ENCODE measurements around the gene RNF144A.
"Not testable (repeated sequence)": the region's sequence is repeated elsewhere in the genome, so short reads cannot be mapped to it uniquely, and the experiment has no call there.

The RNF144A gene

DNA sequence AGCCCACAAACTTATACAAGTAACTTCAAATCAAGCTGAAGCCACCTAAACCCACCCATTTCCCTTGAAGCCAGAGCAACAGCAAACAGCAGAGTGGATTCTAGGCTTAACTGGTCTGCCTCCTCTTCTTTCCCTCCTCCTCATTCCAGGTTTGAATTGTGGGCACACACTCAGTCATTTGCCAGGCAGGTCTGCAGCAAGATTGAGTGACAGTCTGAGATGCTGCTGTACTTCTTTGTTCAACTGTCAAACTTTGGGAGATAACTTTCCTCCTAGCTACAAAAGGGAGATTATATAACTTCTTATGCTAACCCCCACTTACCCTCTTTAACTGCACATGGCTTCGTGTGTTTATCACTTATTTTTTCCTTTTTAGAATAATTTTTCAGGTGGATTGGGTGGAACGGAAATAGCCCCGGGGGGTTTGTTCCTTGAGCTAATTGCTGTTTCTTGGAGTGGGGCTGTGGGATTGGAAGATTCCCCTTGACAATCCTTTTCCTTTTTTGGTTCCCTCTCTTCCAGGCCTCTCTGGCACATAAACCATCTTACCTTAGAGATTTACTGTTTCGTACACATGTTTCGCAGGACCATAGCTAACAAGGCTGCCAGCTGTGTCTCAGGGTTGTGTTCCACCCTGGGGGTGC, 55.0 kb downstream of the RNF144A start:
- no peak for DNase-seq (ENCODE audit: low read depth)

DNA sequence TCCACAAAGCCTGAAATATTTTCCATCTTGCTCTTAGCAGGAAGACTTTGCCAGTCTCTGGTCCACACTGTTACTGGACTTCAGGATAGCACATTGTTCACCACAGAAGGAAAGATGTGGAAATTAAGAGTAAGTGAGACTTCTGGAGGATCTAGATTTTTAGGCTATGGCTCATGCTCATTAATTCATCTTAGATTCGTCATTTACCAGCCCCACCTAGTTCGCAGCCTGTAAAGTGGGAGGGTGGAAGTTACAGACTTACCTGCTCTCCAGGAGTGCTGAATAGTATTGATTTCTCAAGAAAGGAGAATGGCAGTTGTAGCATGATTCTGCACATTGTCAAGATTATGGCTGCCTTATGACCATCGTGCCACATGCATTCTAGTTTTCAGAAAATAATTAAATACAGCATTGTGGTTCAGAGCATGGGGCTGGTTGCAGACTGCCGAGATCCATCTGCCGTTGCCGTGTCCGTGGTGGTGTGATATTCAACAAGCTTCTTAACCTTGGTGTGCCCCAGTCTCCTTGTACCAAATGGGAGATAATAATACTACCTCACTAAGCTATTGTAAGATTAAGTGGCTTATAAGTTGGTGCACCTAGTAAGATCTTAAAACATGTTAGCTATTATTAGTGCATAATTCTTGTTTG, 56.8 kb downstream of the RNF144A start:
- no peak for DNase-seq (ENCODE audit: low read depth)

DNA sequence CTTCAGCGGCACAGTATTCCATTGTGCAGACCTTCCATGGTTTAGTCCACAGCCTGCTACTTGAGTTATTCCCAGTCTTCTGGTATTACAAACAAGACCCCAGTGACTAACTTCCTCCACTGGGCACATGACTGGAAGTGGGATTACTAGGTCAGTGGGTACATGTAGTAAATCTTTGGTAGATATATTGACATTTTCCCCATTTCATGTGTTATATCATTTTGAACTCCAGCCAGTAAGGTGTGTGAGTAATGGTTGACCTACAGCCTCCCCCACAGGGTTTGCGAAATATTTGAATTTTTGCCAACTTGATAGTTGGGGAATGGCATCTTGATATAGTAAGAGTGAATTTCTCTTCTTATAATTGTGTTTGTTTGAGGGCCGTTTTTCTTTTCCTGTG, 58.8 kb downstream of the RNF144A start:
- no peak for DNase-seq (ENCODE audit: low read depth)

DNA sequence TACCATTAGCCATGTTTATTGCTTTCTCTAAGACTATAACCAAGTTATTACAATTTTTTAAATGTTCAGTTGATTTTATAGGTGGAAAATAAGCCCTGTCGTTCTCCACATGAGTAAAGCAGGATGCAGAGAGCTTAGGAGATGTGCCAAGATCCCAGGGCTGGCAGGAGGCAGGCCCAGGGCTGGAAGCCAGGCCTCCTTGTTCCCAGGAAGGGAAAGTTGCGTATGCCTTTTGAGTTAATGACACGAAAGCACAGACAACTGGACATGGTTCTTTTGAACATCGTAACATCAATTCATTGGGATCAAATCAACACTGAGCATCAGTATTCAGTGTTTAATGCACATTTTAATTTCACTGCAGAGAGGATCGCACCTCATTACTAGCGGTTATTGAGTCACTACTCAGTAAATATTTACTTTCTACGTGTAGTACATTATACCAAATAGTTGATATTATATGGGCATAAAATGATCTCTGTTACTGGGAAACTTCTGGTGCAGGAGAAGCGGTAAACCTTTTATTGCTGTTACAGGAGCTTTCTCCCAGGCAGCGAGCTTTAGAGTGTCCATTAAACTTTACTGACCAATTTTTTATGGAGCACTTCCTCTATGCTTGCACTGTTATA, 60.0 kb downstream of the RNF144A start:
- DNase-seq (ENCODE audit: low read depth) = no peak

DNA sequence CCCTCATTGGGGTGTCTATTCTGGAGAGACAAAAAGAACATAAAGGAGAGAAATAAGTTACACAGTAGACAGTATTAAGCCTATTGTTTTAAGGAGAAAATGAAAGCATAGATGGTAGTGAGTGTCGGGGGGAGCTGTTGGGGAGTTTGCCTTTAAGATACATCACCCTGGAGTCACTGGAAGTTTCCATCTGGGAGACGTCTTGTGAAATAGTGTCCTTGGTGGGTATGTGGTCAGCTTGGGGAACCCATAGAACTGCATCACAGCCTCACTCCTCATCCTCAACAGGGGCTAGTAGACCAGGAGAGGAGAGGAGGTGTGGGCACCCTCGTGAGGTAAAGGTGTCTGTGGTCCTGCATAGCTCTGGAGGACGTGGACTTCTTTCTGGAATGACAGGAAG, 60.6 kb downstream of the RNF144A start:
- no peak for DNase-seq (ENCODE audit: low read depth)

DNA sequence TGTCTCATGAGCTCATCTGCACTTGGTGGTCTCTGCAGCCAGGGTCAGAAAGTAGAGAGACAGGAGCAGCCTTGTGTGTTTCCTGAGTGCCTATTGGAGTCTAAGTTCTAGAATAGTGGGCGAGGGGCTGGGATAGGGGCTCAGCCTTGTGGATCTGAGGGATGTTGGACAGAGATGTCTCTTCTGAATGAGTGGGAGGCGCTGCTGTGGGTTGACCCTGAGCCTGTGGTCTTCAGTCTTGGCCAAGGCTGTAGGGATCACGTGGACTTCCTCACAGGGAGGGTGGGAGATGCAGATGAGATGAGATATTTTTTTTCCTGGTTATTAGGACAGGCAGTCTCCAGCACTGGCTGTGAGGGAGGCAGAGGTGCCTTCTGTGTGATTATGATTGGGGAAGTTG, 61.8 kb downstream of the RNF144A start:
- no peak for DNase-seq (ENCODE audit: low read depth)

DNA sequence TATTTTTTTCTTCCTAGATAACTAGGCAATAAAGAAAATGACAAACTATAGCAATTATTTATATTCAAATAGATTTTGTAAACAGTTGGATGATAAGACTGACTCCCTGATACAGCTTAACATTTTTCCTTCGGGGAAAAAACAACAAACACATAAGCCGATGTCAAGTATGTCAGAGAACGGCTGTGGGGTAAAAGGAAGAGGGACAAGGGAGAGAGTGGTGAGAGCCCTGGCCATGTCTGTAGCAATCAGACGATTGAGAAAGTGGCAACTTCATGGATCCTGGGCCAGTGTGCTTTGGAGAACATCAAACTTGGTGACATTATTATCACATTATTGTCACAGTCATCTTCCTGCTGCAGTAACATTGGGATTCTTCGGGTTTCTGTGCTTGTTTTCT, 65.2 kb downstream of the RNF144A start:
- no peak for DNase-seq (ENCODE audit: low read depth)

DNA sequence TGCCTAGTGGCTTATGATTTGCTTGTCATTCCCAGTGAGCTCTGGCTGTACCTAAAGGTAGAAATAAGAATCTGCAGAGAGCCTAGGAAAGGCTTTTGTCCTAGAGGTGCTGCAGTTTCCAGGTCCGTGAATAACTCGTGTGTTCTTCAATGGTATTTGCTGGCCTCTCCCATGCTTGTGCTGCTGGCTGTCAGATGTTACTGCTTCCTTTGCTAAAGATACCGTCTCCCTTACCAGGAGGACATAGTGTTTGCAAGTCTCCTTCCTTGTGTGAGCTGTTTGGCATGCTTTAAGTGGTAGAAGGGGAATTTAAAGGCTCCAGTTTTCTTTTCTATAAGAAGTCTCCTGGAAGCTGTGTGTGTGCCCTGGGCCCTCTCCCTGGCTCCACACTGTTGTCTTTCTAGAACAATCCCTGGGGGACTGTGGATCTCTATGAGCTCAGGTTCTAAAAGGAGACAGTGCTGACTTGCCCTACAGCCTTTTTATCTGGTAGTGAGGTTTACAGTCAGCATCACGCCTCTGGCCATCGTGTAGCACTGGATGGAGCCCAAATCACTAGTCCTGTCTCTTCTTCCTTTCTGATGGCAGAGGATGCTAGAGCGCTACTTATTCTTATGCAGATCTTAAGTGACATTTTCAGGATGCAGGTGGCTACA, 65.8 kb downstream of the RNF144A start:
- no peak for DNase-seq (ENCODE audit: low read depth)

DNA sequence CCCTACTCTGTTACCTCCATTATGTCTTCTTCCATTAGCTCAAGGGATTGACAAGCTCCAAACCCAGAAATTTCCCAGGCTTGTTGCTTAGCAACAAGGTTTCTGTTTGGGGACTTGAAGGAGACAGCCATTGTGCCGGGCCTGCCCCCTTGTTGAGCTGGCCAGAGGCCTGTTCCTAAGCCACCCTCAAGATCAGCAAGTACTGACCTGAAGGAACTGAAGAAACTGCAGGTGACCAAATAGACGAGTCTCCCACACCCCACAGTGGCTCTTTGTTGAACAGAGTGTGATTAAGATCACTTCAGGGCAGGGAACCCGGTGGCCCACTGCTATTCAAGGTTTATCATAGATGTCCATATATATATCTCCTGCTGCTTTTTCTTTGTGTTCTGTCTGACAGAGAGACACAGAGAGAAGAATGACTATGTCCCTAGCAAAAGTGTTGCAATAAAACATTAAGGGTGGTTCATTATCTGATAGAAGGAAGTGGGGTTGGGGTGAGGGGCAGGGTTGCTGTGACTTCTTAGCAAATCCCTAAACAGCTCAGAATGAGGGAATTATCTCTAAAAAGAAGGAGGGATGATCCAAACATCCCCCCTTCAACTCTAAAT, 69.2 kb downstream of the RNF144A start:
- DNase-seq (ENCODE audit: low read depth) = no peak

DNA sequence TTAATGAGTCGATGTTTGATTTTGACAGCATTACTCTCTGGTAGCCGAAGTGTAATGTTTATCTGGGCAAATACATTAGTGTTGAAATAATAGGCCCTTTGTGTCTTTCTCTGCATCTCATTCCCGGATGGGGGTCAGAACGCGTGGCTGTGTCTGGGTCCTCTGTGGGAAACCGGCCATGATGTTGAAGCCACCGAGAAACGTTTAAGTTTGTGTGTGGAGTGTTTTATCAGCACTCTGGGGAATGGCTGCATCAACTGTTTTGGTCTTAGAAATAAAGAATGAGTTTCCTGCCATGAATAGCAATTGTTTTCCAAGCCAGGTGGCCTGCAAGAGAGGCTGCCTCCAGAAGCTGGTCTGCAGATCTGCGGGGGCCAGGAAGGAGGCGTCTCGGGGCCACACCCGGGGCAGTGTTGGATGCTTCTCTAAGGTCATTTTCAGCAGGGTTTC, 69.7 kb downstream of the RNF144A start:
- no peak for DNase-seq (ENCODE audit: low read depth)

DNA sequence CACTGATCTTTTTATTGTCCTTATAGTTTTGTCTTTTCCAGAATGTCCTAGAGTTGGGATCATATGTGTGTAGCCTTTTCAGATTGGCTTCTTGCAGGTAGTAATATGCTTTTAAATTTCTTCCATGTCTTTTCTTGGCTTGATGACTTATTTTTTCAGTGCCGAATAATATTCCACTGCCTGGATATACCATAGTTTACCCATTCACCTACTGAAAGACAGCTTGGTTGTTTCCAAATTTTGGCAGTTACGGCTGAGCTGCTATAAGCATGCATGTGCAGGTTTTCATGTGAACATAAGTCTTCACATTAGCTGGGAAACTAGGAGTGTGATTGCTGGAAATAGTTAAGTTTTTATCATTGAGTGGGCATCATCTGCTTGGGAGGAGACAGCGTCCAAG, 73.7 kb downstream of the RNF144A start:
- no peak for DNase-seq (ENCODE audit: low read depth)

DNA sequence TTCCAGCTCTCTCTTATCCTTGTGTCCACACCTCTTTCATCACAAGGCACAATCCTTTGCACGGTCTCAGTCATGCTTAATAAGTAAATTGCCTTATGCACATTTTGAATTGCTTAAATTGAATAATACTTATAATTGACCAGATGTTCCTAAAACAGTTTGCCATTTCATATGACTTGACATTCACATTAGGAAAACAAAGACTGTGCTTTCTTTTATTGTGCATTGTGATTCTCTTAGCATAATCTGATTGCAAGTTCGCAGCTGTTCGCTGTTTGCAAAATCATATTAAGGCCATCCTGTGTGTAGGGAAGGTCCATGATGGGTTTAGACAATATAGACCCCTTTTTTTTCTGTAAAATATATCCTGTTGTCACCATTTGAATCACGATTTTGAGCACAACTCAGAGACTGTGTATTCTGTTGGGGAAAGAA, 75.6 kb downstream of the RNF144A start:
- no peak for DNase-seq (ENCODE audit: low read depth)

DNA sequence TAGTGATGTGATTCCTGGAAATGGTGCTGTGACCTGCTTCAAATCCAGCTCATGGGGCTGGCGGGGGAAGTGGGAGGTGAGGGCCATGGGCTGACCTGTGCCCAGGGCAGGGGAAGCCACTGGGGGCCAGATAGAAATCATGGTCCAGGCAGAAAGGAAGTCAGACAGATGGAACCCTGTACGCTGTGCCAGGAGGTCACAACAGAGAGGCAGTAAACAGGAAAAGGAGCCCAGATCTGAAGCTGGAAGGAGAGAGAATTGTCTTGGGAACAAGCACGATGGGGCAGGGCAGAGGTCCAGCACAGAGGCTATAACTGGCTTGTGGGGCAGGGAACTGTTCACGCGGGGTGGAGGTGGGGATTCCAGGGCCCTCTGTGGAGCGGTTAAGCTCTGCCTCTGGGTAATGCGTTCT, 76.0 kb downstream of the RNF144A start:
- DNase-seq (ENCODE audit: low read depth) = no peak

DNA sequence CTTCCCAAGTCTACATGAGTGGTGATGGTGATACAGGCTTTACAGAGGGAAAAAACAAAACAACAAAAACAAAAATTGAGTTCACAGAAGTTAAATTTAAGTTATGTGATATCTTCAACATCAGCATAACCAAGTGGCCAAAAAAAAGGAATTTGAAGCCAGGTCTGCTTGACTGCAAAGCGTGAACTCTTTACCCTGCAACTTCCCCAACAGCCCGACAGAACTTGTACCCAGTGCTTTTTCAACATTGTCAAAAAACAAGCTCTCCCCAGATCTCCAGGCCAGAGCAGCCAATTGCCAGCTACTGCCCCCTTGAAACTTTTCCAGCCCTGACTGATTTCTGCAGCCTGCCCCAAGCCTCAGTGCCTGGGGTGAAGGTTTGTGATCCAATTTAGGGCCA, 76.7 kb downstream of the RNF144A start:
- no peak for DNase-seq (ENCODE audit: low read depth)

DNA sequence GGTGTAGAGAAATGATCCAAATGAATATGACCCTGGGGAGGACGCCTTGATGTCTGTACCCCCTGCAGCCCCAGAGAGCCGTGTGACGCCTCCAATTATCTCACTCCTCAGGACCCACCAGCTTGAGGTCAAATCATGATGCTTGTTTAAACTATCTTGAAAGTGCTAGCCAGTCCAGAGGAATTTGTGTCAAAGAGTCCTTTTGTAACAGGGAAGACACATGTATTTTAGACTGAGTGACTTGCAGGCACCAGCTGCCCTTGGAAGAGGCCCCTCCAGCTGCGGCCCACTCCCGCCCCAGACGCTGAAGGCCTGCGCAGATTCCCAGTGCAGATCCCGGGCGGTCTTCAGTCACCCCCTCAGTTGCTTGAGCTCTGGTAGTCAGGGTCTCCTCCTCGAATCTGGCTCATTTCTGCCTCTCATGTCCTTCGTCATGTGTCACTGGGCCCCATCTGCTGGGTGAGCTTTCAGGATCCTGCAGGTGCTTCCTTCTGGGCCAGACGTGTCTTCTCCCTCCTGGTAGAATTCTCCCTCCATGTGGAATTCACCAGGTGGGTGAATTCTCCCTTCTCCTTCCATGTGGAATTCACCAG, 77.4 kb downstream of the RNF144A start:
- DNase-seq (ENCODE audit: low read depth) = no peak

DNA sequence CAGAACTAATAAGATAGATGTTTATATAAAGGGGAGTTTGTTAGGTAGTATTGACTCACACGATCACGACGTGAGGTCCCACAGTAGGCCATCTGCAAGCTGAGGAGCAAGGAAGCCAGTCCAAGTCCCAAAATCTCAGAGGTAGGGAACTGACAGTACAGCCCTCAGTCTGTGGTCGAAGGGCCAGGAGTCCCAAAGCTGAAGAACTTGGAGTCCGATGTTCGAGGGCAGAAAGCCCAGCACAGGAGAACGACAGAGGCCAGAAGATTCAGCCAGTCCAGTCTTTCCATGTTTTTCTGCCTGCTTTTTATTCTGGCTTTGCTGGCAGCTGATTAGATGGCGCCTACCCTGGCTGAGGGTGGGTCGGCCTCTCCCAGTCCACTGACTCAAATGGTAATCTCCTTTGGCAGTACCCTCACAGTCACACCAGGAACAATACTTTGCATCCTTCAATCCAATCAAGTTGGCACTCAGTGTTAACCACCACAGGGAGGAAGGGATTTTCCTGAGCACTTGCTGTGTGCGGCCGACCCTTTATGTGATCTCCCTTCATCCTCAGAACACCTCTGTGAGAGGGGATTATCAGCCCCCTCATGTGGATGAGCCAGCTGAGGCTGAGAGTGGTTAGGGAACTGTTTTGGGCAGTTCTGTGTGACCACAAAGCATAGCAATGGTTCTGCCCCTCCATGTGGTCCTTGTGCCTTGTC, 78.3 kb downstream of the RNF144A start:
- no peak for DNase-seq (ENCODE audit: low read depth)

DNA sequence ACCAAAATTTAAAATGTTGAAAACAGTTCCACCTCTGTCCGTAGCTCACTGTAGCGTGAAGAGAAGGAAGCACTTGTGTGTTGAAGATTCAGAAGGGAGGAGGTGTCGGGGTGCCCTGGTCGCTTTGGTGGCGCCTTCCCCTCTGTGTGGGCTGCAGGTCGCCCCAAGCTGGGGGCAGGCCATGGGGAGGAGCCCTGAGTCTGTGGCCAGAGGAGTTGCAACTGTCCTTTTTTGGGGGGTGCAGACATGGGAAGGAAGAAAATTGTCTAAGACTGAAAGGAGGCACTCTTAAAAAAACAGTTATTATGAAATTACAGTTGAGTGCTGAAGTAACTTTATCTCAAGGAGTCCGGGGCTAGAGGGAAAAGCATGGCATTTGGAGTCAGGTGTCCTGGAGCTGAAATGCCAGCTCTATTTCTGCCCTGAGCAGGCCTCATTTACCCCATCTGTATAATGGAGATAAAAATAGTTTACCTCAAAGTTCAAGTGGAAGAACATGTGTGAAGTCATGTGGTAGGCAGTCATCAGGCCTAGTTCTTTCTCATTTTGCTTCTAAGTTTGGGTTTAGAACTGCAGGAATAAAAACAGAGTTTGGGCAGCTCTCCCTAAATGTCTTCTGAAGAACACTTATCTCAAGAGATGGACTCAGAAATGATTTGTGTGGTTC, 82.1 kb downstream of the RNF144A start:
- DNase-seq (ENCODE audit: low read depth) = no peak

DNA sequence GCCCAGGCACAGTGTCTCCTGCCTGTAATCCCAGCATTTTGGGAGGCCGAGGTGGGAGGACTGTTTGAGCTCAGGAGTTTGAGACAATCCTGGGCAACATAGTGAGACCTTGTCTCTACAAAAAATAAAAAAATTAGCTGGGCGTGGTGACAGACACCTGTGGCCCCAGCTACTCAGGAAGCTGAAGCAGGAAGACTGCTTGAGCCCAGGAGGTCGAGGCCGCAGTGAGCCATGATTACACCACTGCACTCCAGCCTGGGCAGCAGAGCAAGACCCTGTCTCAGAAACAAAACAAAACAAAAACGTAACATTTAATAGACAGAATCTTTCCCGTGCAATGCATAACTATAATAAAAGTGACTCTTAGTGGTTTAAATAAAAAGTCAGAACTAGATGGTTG, 84.2 kb downstream of the RNF144A start:
- not testable (repeated sequence) for DNase-seq (ENCODE audit: low read depth)

DNA sequence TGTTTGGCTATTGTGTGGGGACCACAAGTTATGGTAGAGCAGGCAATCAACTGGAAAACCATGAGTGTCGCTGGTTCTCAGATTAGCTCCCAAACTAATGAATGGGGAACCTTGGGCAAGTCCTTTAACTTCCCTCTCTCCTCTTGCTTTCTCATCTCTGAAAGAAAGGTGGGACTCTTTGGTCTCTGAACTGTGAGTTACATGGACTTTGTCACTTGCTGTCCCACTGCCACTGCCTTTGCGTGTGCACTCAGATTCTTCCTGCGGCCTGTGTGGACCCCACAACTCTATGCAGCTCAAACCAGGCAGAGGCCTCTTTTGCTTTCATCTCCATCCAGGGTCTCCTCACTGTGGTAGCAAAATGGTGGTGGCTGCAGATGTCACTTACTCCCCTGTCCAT, 86.7 kb downstream of the RNF144A start:
- DNase-seq (ENCODE audit: low read depth) = no peak

DNA sequence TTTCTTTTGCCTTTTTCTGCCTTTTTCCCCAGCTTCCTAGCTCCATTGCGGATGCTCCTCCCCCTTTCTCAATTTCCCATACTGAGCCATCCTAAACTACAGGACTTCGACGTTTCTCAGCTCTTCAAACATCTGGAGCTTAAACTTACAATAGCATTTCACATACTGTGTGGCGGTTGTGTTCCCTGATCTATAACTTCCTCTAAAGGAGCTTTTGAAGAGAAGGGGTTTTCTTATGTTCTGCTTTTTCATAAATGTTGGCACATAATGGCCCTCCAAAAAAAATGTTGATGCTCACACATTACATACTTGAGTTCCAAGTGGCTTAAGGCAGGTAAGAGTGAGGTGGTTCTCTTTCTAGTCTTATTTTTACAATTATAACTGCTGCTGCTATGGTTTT, 87.4 kb downstream of the RNF144A start:
- DNase-seq (ENCODE audit: low read depth) = no peak

DNA sequence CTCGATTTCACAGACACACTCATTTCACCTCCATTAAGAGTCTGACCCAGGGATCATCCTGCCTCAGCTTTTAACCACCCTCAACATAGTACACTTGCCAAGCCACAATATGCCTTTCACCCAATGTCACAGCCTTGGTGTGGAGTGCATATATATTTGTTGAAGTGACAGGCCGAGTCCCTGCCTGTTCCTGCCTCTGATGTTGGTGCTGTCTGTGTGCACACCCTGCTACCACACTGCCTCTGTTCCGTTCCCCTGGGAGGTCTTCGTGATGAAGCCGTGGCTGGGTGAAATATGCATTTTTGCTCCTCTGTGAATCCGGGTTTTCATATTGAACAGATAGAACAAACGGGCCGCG, 90.3 kb downstream of the RNF144A start:
- DNase-seq (ENCODE audit: low read depth) = no peak

Measured in GM04503 (cell line).